Endothelial cell of umbilical vein (primary cell): ENCODE measurements around the gene CARD10. TPM values are rescaled to one million over a fixed set of nuclear protein-coding genes. Genes with fewer than 3 reads are reported as not detected.

ENCODE experiments used
- BruUV-seq: library from RNA; stranded (reverse); fragments of 400-500 nt; replicated peaks from 2 replicates; lab custom pipeline; 2021; lab: Mats Ljungman, UMichigan
- CTCF ChIA-PET: fragments of 300-600, 350-600 bp; sonication (Branson Sonifier 250); formaldehyde crosslinking; loops from one replicate; lab custom pipeline; 2021; ENCODE audit warnings: antibody characterized with exemption, inconsistent platforms; lab: Charles Lee
- POLR2A ChIA-PET: fragments of 300-600, 350-600 bp; sonication (Branson Sonifier 250); formaldehyde crosslinking; loops from one replicate; lab custom pipeline; 2021; ENCODE audit warnings: antibody characterized with exemption, inconsistent platforms; lab: Charles Lee
- DNase-seq: peaks from one replicate; pipeline ENCODE4 v3.0.0-alpha.2; 2011; ENCODE audit warnings: low read depth, low spot score
- FAIRE-seq: peaks from 2 replicates; lab custom pipeline; 2011; peaks lifted over from hg19 to GRCh38; lab: Jason Lieb, UNC
- H2AFZ ChIP-seq: 2 replicates; pipeline ENCODE4 v1.6.0; 2012; ENCODE audit warnings: low read depth, low read length, control low read depth, inconsistent platforms
- H3K27ac ChIP-seq: 2 replicates; pipeline ENCODE4 v1.5.1; 2011; ENCODE audit warnings: low read depth, mild to moderate bottlenecking, control low read depth, low read length, moderate library complexity; ENCODE audit not compliant: insufficient read depth
- H3K27me3 ChIP-seq, 2 experiments: 2 replicates each; pipeline versions ENCODE4 v1.6.0 to v1.6.1; 2011; ENCODE audit warnings: low read length in 2 of 2, mixed read lengths in 1 of 2; ENCODE audit not compliant: control insufficient read depth in 2 of 2, insufficient read depth in 2 of 2
- H3K36me3 ChIP-seq, 2 experiments: 2 replicates in 1 of 2; 3 replicates in 1 of 2; pipeline ENCODE4 v1.5.1; 2011; ENCODE audit warnings: low read length in 2 of 2, mild to moderate bottlenecking in 1 of 2, moderate library complexity in 1 of 2; ENCODE audit not compliant: control insufficient read depth in 2 of 2, insufficient read depth in 2 of 2; ENCODE audit errors: extremely low read depth in 1 of 2
- H3K4me1 ChIP-seq: 3 replicates; pipeline ENCODE4 v1.5.1; 2011; ENCODE audit warnings: mild to moderate bottlenecking, low read length; ENCODE audit not compliant: control insufficient read depth, insufficient read depth; ENCODE audit errors: extremely low read depth
- H3K4me2 ChIP-seq: 2 replicates; pipeline ENCODE4 v1.6.1; 2011; ENCODE audit warnings: low read length, control low read depth, mixed read lengths; ENCODE audit not compliant: insufficient read depth
- H3K4me3 ChIP-seq, 3 experiments: fragments of 200-600 bp in 1 of 3; sonication (generic), shearing (Covaris generic) in 1 of 3; replicated peaks in 1 of 3; 2 replicates each; pipeline ENCODE4 v1.5.1; 2011 to 2016; ENCODE audit warnings: control low read depth in 3 of 3, low read length in 3 of 3, mild to moderate bottlenecking in 2 of 3, inconsistent platforms in 1 of 3, low read depth in 1 of 3, moderate library complexity in 1 of 3; ENCODE audit not compliant: insufficient read depth in 1 of 3
- H3K79me2 ChIP-seq: 2 replicates; pipeline ENCODE4 v1.6.0; 2012; ENCODE audit warnings: low read length, inconsistent platforms; ENCODE audit not compliant: control insufficient read depth, insufficient read depth
- H3K9ac ChIP-seq: replicated peaks from 2 replicates; pipeline ENCODE3; 2011; ENCODE audit warnings: low read length, control low read depth; ENCODE audit not compliant: insufficient read depth; ENCODE audit errors: extremely low read depth
- H3K9me1 ChIP-seq: replicated peaks from 3 replicates; pipeline ENCODE4 v1.6.0; 2011; ENCODE audit warnings: mild to moderate bottlenecking, low read length; ENCODE audit not compliant: control insufficient read depth, insufficient read depth; ENCODE audit errors: extremely low read depth
- H3K9me3 ChIP-seq: replicated peaks from 2 replicates; pipeline ENCODE4 v1.5.1; 2012; ENCODE audit warnings: low read length, inconsistent platforms; ENCODE audit not compliant: control insufficient read depth, insufficient read depth
- H4K20me1 ChIP-seq: replicated peaks from 2 replicates; pipeline ENCODE3; 2011; ENCODE audit warnings: mild to moderate bottlenecking, low read length; ENCODE audit not compliant: control insufficient read depth, insufficient read depth; ENCODE audit errors: extremely low read depth
- EZH2 ChIP-seq: IDR thresholded peaks from 2 replicates; pipeline ENCODE4 v1.6.1; 2012; ENCODE audit warnings: borderline replicate concordance, low read depth, mild to moderate bottlenecking, moderate library complexity, low read length, inconsistent platforms; ENCODE audit not compliant: severe bottlenecking
- FOS ChIP-seq: IDR thresholded peaks from 2 replicates; pipeline ENCODE4 v1.6.1; 2011; ENCODE audit warnings: mild to moderate bottlenecking, low read length, moderate library complexity, borderline replicate concordance; ENCODE audit not compliant: insufficient read depth
- GATA2 ChIP-seq: IDR thresholded peaks from 2 replicates; pipeline ENCODE4 v1.7.0; 2011; ENCODE audit warnings: low read depth, mild to moderate bottlenecking, moderate library complexity, mixed read lengths, low read length; ENCODE audit not compliant: insufficient read length, insufficient read depth
- JUN ChIP-seq: IDR thresholded peaks from 2 replicates; pipeline ENCODE4 v1.6.1; 2011; ENCODE audit warnings: borderline replicate concordance, low read depth; ENCODE audit not compliant: insufficient read length, insufficient read depth
- MAX ChIP-seq: IDR thresholded peaks from 2 replicates; pipeline ENCODE4 v1.6.1; 2011; ENCODE audit not compliant: insufficient read depth, insufficient read length
- MYC ChIP-seq: IDR thresholded peaks from one replicate; pipeline ENCODE4 v1.6.1; 2011; ENCODE audit warnings: mild to moderate bottlenecking, low read depth, low read length
- POLR2A ChIP-seq: IDR thresholded peaks from 2 replicates; pipeline ENCODE4 v1.6.1; 2012; ENCODE audit warnings: low read depth, mild to moderate bottlenecking, control low read depth, low read length
- POLR2AphosphoS5 ChIP-seq: IDR thresholded peaks from 2 replicates; pipeline ENCODE4 v1.6.1; 2012; ENCODE audit warnings: low read depth, mild to moderate bottlenecking, control low read depth, low read length, moderate library complexity; ENCODE audit not compliant: insufficient read depth
- dilution Hi-C: fragments of 300-500 bp; cut with MboI; formaldehyde crosslinking; loops from one replicate; pipeline ENCODE4 v1.15.0; 2019; ENCODE audit warnings: low sequenced_read_pairs; ENCODE audit not compliant: extremely low pct_ligation_motif_present
- intact Hi-C: fragments of 100-400 bp; cut with micrococcal nuclease; formaldehyde crosslinking; loops from one replicate; pipeline ENCODE4 v1.10.0; 2022
- polyA plus RNA-seq, 4 experiments: library from polyadenylated mRNA; depleted of rRNA in 3 of 4; stranded (reverse) in 3 of 4; unstranded in 1 of 4; fragments of >200 nt; gene quantifications; 2 replicates each; pipeline versions ENCODE4 v1.2.1 to v1.2.3, GENCODE V29; 2011 to 2012; ENCODE audit warnings: missing spikeins in 1 of 4
- total RNA-seq: library from RNA; stranded (reverse); gene quantifications from 2 replicates; pipeline ENCODE4 v1.2.3, GENCODE V29; 2021
- TF ChIP-seq, protein P1 (sequence below), 2 donors: IDR thresholded peaks; 1 replicate in 1 of 2; 2 replicates in 1 of 2; pipeline ENCODE4 v1.5.1; 2011; ENCODE audit warnings: low read length in 2 of 2, mild to moderate bottlenecking in 2 of 2, moderate library complexity in 2 of 2, control low read depth in 1 of 2, inconsistent platforms in 1 of 2, low read depth in 1 of 2; ENCODE audit not compliant: insufficient read depth in 1 of 2; ENCODE audit errors: extremely low read depth in 1 of 2

CARD10 gene
- total and polyA plus RNA-seq, 2 donors (not counting 3 experiments of a cell fraction or from before 2014, with no cell fraction given) = 36.1 to 39.5 TPM

- no peaks in the 10 kb centered on the region for H3K9me3 ChIP-seq
- FAIRE-seq (no peak), DNase-seq (no peak)
- intact Hi-C loops = no loop called here
- ChIA-PET POLR2A (no interaction called here), CTCF (interaction anchor here (1.5 to 16.0 kb wide), 2 partner anchors 11 to 39 kb away, joined by 5 to 977 read pairs; partner anchors contain the start of gene CDC42EP1)
- no peaks in the 10 kb centered on the region for H3K9me1 ChIP-seq
- BruUV-seq = no TSS peak
- H3K4me1 ChIP-seq = peaks cover 33% of the 10 kb centered on the region
- no peak overlapping the region for H2AFZ ChIP-seq
- no peak overlapping the region for H3K9ac ChIP-seq
- no peaks in the 10 kb centered on the region for H3K36me3 ChIP-seq
- H3K4me2 ChIP-seq = no peak overlapping the region
- no peaks in the 10 kb centered on the region for H3K27me3 ChIP-seq
- TF ChIP-seq GATA2 (no peak), EZH2 (no peak), POLR2A (no peak), POLR2AphosphoS5 (no peak), MAX (no peak), FOS (no peak), JUN (no peak), MYC (no peak)
- TF ChIP-seq, protein P1, sequence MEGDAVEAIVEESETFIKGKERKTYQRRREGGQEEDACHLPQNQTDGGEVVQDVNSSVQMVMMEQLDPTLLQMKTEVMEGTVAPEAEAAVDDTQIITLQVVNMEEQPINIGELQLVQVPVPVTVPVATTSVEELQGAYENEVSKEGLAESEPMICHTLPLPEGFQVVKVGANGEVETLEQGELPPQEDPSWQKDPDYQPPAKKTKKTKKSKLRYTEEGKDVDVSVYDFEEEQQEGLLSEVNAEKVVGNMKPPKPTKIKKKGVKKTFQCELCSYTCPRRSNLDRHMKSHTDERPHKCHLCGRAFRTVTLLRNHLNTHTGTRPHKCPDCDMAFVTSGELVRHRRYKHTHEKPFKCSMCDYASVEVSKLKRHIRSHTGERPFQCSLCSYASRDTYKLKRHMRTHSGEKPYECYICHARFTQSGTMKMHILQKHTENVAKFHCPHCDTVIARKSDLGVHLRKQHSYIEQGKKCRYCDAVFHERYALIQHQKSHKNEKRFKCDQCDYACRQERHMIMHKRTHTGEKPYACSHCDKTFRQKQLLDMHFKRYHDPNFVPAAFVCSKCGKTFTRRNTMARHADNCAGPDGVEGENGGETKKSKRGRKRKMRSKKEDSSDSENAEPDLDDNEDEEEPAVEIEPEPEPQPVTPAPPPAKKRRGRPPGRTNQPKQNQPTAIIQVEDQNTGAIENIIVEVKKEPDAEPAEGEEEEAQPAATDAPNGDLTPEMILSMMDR (IDR thresholded peaks at IDR 0.05; ENCODE audit: extremely low read depth in 1 of 2, insufficient read depth in 1 of 2, low read depth in 1 of 2, low read length in 2 of 2) = no peak
- H3K79me2 ChIP-seq = no peaks in the 10 kb centered on the region
- H4K20me1 ChIP-seq = no peaks in the 10 kb centered on the region
- H3K27ac ChIP-seq = no peak overlapping the region
- dilution Hi-C loops = no loop called here
- no peak overlapping the region for H3K4me3 ChIP-seq
Observed at GRCh38 chr22:37553725-37554124, 34.5 kb upstream of the CARD10 start.
